ENCODE measurements around the gene MAPK11. TPM values are rescaled to one million over a fixed set of nuclear protein-coding genes. Genes with fewer than 3 reads are reported as not detected.

The MAPK11 gene
- total RNA-seq, 1 experiment from 2014 or later: 5.5 TPM

Other genes with a start within 250 kb of the MAPK11 start
- gene TTLL8, start 212.1 kb downstream of the MAPK11 start, total RNA-seq (2021): not detected in 2 replicates
- not detected in 2 replicates for gene MLC1, start 185.0 kb downstream of the MAPK11 start, total RNA-seq (2021)
- not detected in 2 replicates for gene MOV10L1, start 180.4 kb downstream of the MAPK11 start, total RNA-seq (2021)
- 46.3 and 51.7 TPM in 2 replicates for gene PANX2, start 99.6 kb downstream of the MAPK11 start, total RNA-seq (2021)
- gene TRABD, start 84.5 kb downstream of the MAPK11 start, total RNA-seq (2021): 68.2 and 78.8 TPM in 2 replicates
- gene SELENOO, start 69.4 kb downstream of the MAPK11 start, total RNA-seq (2021): 27.4 and 36.2 TPM in 2 replicates
- gene TUBGCP6, start 25.4 kb downstream of the MAPK11 start, total RNA-seq (2021): 31.3 and 34.8 TPM in 2 replicates
- gene HDAC10, start 19.1 kb downstream of the MAPK11 start, total RNA-seq (2021): 80.5 and 101 TPM in 2 replicates
- 48.5 and 61.1 TPM in 2 replicates for gene MAPK12, start 8.7 kb downstream of the MAPK11 start, total RNA-seq (2021)
- 250 and 260 TPM in 2 replicates for gene PLXNB2, start 37.3 kb upstream of the MAPK11 start, total RNA-seq (2021)
- 12.1 and 14.3 TPM in 2 replicates for gene DENND6B, start 56.6 kb upstream of the MAPK11 start, total RNA-seq (2021)
- 49.2 and 51.2 TPM in 2 replicates for gene PPP6R2, start 72.9 kb upstream of the MAPK11 start, total RNA-seq (2021)
- gene SBF1, start 204.7 kb upstream of the MAPK11 start, total RNA-seq (2021): 85.2 and 104 TPM in 2 replicates
- gene ADM2, start 211.2 kb upstream of the MAPK11 start, total RNA-seq (2021): 7.2 and 10.5 TPM in 2 replicates
- 1.4 and 1.5 TPM in 2 replicates for gene MIOX, start 216.5 kb upstream of the MAPK11 start, total RNA-seq (2021)
- 37.3 and 52.2 TPM in 2 replicates for gene LMF2, start 237.3 kb upstream of the MAPK11 start, total RNA-seq (2021)
- 58.8 and 62.9 TPM in 2 replicates for gene NCAPH2, start 237.8 kb upstream of the MAPK11 start, total RNA-seq (2021)

Data from PC-9 (cell line).